Measurements from ENCODE around the gene JMJD4. TPM values are rescaled to one million over a fixed set of nuclear protein-coding genes. Genes with fewer than 3 reads are reported as not detected.

Gene JMJD4
- total RNA-seq, 1 donor from 2014 or later, result 40.4 TPM

DNA sequence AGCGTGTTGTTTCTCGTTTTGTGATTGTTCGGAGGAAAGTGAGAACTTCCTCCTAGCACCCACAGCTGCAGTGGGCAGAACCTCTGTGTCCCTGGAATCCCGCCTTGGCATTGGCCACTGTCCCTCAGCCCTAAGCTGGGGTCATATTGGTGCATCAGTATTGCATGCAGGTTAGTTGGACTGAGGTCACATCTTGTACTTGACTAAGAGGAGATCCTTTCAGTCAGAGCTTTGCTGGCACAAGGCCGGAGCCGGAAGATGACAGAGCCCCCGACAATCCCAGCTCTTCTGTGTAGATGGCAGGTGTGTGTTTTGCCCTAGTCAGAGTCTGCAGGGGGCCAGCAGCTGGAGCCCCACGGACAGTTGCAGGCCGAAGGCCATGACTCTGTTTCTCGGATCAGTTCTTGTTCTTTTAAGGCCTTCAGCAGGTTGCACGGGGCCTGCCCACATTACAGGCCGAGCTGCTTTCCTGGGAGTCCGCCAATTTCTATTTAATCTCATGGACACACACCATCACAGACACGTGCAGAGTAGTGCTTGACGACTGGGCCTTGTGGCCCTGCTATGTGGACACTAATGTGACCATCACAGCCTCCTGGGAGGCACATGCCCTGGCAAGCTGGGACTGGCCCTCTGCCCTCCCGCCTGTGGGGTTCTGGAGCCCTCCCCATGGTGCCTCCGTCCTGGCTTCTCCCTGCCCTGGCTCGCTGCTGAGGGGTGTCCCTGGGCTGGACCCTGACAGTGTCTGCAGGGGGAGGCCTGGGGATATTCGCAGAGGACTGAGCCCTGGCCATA is 15.0 kb upstream of the JMJD4 start:
- DNase-seq (ENCODE audit: low spot score), result no peak

DNA sequence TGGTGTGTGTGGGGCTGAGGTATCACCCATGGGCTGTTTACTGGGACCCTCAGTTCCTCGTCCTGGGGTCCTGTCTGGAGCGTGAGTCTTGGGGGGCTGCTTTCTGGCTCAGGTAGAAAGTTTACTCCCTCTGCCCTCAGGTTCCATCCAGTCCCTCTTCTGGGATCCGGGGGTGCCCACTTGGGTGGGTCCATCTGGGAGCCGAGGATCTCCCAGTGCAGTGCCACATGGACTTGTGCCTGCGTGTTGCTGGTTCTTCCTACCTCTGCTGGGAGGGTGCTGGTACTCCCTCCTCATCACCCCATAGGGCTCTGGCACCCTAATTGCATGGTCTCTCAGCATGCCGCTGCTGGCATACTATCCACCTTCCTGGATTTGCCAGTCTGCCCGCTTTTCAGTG is 14.1 kb upstream of the JMJD4 start:
- no peak for DNase-seq (ENCODE audit: low spot score)

DNA sequence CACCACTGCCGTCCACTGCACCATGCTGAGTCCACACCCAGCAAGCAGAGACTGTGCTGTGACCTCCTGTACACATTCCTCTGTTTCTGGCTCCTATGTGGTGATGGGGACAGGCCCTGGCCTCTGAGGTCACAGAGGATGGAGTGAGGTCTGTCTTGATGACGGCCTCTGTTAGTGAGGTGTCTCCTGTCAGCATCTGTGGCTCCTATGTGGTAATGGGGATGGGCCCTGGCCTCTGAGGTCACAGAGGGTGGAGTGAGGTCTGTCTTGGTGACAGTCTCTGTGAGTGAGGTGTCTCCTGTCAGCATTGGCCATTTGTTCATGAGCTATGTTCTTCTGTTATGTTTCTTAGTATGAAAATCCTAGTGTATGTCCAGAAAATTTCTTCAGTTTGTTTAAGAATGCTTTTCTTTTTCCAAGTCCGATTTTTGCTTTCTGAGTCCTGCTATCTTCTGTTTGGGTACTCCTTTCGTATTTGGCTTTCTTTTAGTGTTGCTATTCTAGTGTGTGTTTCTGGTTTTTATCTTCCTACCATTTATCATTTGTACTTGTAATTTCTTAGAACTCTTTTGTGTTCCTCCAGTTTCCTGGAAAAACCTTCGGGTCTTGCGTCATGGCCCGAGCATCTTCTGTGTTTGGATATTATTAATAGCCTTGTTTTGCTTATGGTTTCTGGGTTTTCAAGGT is 13.5 kb upstream of the JMJD4 start:
- no peak for DNase-seq (ENCODE audit: low spot score)

GRCh38 chr1:227747948-227748495 is 12.9 kb upstream of the JMJD4 start:
- no peak for DNase-seq (ENCODE audit: low spot score)

- DNase-seq (ENCODE audit: low spot score), result no peak
These were observed 12.3 kb upstream of the JMJD4 start for GRCh38 chr1:227747382-227747781.

DNA sequence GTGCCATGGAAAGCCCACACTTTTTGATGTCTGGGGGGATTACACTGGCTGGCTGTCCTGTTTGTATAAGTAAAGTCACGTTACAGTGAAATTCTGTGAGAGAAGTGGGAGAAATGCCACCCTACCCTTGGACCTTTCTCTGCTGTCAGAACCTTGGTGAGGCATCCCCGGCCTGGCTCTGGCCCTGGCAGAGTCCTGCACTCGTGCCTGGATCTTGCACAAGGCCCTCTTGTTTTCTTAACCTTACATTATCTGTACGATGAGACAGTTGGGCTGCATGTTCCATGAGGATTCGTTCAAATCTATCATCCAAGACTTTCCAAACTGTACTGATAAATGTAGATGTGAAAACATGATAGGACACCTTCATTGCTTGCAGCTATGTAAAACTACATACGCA is 11.6 kb upstream of the JMJD4 start:
- DNase-seq (ENCODE audit: low spot score), result no peak

DNA sequence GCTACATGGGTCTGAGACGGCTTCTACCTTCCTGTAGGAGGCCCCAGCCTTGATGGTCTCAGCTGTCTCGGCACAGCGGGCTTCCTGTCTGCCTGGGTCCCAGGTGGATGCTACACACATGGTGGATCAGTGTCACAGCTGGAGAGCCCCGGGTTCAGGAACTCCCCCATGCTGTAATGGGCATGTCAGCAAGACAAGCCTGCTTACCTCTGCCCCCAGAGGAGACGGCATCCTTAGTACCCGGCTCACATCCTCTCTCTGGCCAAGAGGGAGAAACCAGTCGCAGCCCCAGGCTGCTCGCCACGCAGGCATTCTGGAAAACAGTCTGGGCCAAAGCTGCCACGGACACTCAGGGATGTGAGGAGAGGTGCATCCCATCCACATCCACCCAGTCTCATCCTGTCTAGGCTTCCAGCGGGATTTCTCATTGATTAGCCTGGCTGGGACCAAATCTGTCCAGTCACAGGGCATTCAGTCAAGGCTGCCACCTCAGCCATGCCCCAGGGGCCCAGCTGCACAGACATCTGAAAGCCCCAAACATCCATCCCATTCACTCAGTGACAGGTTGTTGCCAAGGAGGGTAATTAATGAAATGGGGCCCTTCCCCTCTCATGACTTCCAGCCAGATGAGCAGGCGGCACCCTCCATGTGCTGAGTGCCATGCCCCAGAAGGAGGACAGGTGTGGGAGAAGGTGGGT is 10.6 kb upstream of the JMJD4 start:
- DNase-seq (ENCODE audit: low spot score), result no peak

DNA sequence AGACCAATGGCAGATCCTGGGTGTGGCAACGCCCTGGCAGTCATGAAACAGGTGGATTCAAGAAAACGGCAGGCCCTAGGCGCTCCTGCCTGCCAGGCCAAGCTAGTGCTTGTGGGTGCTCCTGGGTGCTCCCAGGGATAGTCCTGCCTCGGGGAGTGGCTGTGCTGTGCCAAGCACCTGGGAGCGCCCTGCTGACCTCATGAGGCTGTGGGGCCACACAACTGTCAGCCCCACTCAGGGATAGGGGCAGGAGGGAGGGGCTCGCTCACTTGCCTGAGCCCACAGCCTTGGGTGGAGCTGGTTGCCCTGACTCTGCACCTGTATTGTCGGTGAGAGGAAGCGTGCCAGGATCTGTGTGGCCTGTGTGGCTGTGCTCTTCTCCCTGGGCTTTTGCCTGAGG is 9.6 kb upstream of the JMJD4 start:
- DNase-seq (ENCODE audit: low spot score), result no peak

DNA sequence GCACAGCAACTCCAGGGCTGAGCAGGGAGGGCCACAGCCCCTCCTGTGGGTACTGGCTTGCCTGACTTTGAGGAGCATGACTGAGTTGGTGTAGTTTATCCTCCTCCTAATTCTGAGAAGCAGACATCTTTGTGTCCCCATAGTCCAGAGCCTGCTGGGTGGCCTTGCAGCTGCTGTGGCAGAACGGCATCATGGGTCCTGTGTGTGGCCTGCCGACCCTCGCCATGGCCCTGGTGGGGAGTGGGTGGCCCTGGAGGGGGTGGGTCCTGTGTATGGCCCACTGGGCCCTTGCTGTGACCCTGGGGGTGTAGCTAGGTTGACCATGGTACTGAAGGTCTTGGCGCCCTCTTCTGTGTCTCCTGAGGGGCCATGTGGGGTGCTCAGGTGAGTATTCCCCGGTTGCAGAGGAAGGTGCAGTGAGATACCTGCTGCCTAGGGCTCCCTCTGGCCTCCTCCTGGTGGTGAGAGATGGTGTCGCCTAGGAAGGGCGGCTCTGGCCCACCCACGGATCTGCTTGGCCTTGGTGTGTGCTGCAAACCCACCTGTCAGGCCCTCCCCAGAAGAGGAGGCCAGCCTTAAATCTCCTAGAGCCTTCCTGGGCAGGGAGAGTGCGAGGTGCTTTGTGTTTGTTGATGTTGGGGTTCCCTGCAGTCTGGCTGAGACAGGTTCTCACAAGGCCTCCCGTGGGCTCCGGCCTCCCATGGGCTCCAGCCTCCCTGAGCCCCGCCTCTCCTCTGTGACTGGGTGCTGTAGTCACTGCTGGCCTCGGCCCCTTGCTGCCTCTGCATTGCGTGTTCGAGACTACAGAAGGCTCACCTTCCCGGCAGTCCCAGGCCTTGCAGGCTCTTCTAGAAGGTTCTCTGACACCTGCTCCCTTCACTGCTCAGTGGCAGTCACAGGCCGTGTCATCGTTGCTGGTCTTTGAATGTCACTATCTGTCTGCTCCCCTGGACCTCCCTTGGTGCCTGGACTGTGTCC is 7.9 kb upstream of the JMJD4 start:
- DNase-seq (ENCODE audit: low spot score), result no peak

GRCh38 chr1:227741166-227741870 is 6.2 kb upstream of the JMJD4 start:
- DNase-seq (ENCODE audit: low spot score), result no peak

- DNase-seq (ENCODE audit: low spot score), result no peak
These were observed 5.4 kb upstream of the JMJD4 start for GRCh38 chr1:227740401-227740960.

DNA sequence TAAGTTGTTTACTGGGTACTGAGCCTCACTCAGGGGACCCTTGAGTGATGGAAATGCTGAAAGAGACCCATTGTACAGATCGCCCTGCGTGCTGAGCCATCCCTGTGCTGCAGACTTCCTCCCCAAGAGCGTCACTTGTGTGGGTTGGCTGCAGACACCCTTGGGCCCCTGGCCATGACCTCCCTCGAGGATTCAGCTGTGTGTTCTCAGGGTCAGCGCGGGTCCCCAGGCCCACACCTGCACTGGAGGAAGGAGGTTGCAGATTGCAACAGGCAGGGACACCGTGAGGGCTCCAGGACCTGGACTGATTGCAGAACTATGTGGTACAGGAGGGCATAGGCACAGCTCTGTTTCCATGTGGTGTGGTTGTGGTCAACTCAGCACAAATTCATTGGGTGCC is 4.5 kb upstream of the JMJD4 start:
- no peak for DNase-seq (ENCODE audit: low spot score)

GRCh38 chr1:227738820-227739219 is 3.7 kb upstream of the JMJD4 start:
- no peak for DNase-seq (ENCODE audit: low spot score)

GRCh38 chr1:227736814-227737432 is 1.8 kb upstream of the JMJD4 start:
- DNase-seq (ENCODE audit: low spot score), result no peak

- DNase-seq (ENCODE audit: low spot score), result no peak
These were observed 610 bp upstream of the JMJD4 start for GRCh38 chr1:227735539-227736285.

GRCh38 chr1:227734546-227734855 is 601 bp downstream of the JMJD4 start:
- no peak for DNase-seq (ENCODE audit: low spot score)

GRCh38 chr1:227733751-227734545 is 1.2 kb downstream of the JMJD4 start:
- DNase-seq (ENCODE audit: low spot score), result peak; percentile 29

DNA sequence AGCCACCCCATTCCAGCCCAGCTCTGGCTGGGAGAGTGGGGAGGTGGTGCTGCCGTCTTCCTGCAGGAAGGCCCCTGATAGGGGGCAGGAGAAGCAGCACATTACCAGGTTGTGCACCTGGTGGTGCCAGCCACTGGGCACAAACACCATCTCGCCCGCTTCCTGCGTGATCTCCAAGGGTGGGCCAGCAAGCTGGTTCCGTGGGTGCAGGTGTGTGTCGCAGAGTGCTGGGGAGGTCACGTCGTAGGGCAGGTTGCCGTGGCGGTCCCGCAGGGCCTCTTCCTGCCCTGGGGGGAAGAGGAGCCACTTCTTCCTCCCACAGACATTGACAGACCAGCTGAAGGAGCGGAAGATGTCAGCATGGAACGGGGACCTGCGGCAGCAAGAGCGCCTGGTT is 1.8 kb downstream of the JMJD4 start:
- no peak for DNase-seq (ENCODE audit: low spot score)

Measured in umbilical cord (tissue), 2 donors.